PC-3 (cell line): ENCODE data around the gene PRR23C. TPM values are rescaled to one million over a fixed set of nuclear protein-coding genes. Genes with fewer than 3 reads are reported as not detected.
"Not testable (repeated sequence)": the region's sequence is repeated elsewhere in the genome, so short reads cannot be mapped to it uniquely, and the experiment has no call there.

Experiments used
- ATAC-seq: fragments of 200-7000 bp; cut with Tn5 transposase; 2 replicates; pipeline ENCODE4 v1.9.1; 2020; ENCODE audit warnings: mild to moderate bottlenecking, moderate library complexity
- BruUV-seq: library from RNA; stranded (reverse); fragments of 400-500 nt; replicated peaks from 2 replicates; lab custom pipeline; 2021; lab: Mats Ljungman, UMichigan
- CTCF ChIA-PET: fragments of 300-600 bp; sonication (Branson Sonifier 250); formaldehyde crosslinking; loops from one replicate; lab custom pipeline; 2022; ENCODE audit warnings: antibody characterized with exemption; lab: Charles Lee
- POLR2A ChIA-PET: fragments of 300-600 bp; sonication (Branson Sonifier 250); formaldehyde crosslinking; loops from one replicate; lab custom pipeline; 2022; ENCODE audit warnings: antibody characterized with exemption; ENCODE audit not compliant: unreplicated experiment; lab: Charles Lee
- DNase-seq: peaks from one replicate; pipeline ENCODE4 v3.0.0-alpha.2; 2015
- H2AFZ ChIP-seq: fragments of 300-600 bp; sonication (generic); 2 replicates; pipeline ENCODE4 v1.6.0; 2016; ENCODE audit warnings: antibody characterized with exemption, low read length
- H3F3A ChIP-seq: fragments of 300-600 bp; sonication (generic); one replicate; pipeline ENCODE4 v1.6.0; 2017; ENCODE audit warnings: antibody characterized with exemption, low read length, control low read depth, mild to moderate bottlenecking; ENCODE audit not compliant: unreplicated experiment
- H3K27ac ChIP-seq: fragments of 300-600 bp; sonication (generic); 2 replicates; pipeline ENCODE4 v1.5.1; 2016; ENCODE audit warnings: mild to moderate bottlenecking, low read length
- H3K27me3 ChIP-seq: fragments of 300-600 bp; sonication (generic); 2 replicates; pipeline ENCODE4 v1.6.1; 2016; ENCODE audit warnings: low read length, mixed read lengths
- H3K36me3 ChIP-seq: fragments of 300-600 bp; sonication (generic); 2 replicates; pipeline ENCODE4 v1.6.1; 2016; ENCODE audit warnings: low read depth, mixed run types, low read length, mixed read lengths
- H3K4me1 ChIP-seq: fragments of 300-600 bp; sonication (generic); 2 replicates; pipeline ENCODE4 v1.5.1; 2016; ENCODE audit warnings: low read length; ENCODE audit not compliant: insufficient read depth
- H3K4me2 ChIP-seq: fragments of 300-600 bp; sonication (generic); 2 replicates; pipeline ENCODE4 v1.6.0; 2016; ENCODE audit warnings: low read length
- H3K4me3 ChIP-seq: fragments of 300-600 bp; sonication (generic); 2 replicates; pipeline ENCODE4 v1.5.1; 2016; ENCODE audit warnings: mild to moderate bottlenecking, low read length, mixed read lengths
- H3K79me2 ChIP-seq: fragments of 300-600 bp; sonication (generic); 2 replicates; pipeline ENCODE4 v1.6.1; 2017; ENCODE audit warnings: low read length, mixed read lengths
- H3K9ac ChIP-seq: fragments of 300-600 bp; sonication (generic); 2 replicates; pipeline ENCODE4 v1.6.0; 2016; ENCODE audit warnings: mild to moderate bottlenecking, low read length
- H3K9me2 ChIP-seq: fragments of 300-600 bp; sonication (generic); replicated peaks from 2 replicates; pipeline ENCODE4 v1.6.1; 2016; ENCODE audit warnings: mixed run types, low read length, mixed read lengths
- H3K9me3 ChIP-seq: fragments of 300-600 bp; sonication (generic); 2 replicates; pipeline ENCODE4 v1.6.1; 2016; ENCODE audit warnings: low read length, mixed read lengths
- H4K20me1 ChIP-seq: fragments of 300-600 bp; sonication (generic); 2 replicates; pipeline ENCODE4 v1.6.1; 2016; ENCODE audit warnings: low read length, mixed read lengths
- CTCF ChIP-seq: fragments of 300-600 bp; sonication (generic); conservative IDR thresholded peaks from 2 replicates; pipeline ENCODE4 v1.5.1; 2017; ENCODE audit warnings: antibody characterized with exemption, low read depth, mild to moderate bottlenecking, low read length
- EZH2 ChIP-seq: fragments of 300-600 bp; sonication (generic); IDR thresholded peaks from one replicate; pipeline ENCODE4 v1.6.1; 2017; ENCODE audit warnings: antibody characterized with exemption, mild to moderate bottlenecking, low read length; ENCODE audit not compliant: unreplicated experiment
- EZH2phosphoT487 ChIP-seq: fragments of 300-600 bp; sonication (generic); IDR thresholded peaks from 2 replicates; pipeline ENCODE4 v1.6.1; 2018; ENCODE audit warnings: mild to moderate bottlenecking, antibody characterized with exemption, low read length, borderline replicate concordance
- intact Hi-C: fragments of 100-400 bp; cut with micrococcal nuclease; formaldehyde crosslinking; loops from 2 replicates; pipeline ENCODE4 v1.9.0; 2023
- total RNA-seq: library from RNA; depleted of rRNA; stranded (reverse); fragments of >200 nt; gene quantifications from 2 replicates; pipeline ENCODE4 v1.2.3, GENCODE V29; 2014

The PRR23C gene
- total RNA-seq, 1 experiment from 2014 or later, result not detected

GRCh38 chr3:139032326-139033002 is 12.2 kb downstream of the PRR23C start:
- Histone ChIP-seq H3K9me3 (no peaks in the 10 kb centered on the region), H3K27ac (no peak overlapping the region), H3K4me3 (no peak overlapping the region), H3K4me1 (no peaks in the 10 kb centered on the region), H3K27me3 (peaks cover 17% of the 10 kb centered on the region; the same call in 1 of the 2 replicates), H4K20me1 (no peaks in the 10 kb centered on the region), H3K4me2 (no peak overlapping the region), H3K36me3 (no peaks in the 10 kb centered on the region), H3K79me2 (no peaks in the 10 kb centered on the region), H3K9me2 (no peaks in the 10 kb centered on the region), H2AFZ (no peak overlapping the region), H3K9ac (no peak overlapping the region), H3F3A (no peaks in the 10 kb centered on the region)
- no peak for DNase-seq
- TF ChIP-seq CTCF (no peak), EZH2phosphoT487 (no peak), EZH2 (no peak)
- intact Hi-C loops, result loop anchor here (10.0 kb wide), 1 partner anchor 98 kb away; no protein-coding TSS in a partner anchor
- no peak for ATAC-seq
- CTCF ChIA-PET, result no interaction called here
- POLR2A ChIA-PET, result no interaction called here
- BruUV-seq, result no TSS peak

GRCh38 chr3:139030576-139030975 is 14.1 kb downstream of the PRR23C start:
- intact Hi-C loops, result loop anchor here (10.0 kb wide), 1 partner anchor 96 kb away; no protein-coding TSS in a partner anchor
- H3K27ac ChIP-seq, H3K79me2 ChIP-seq, H3K4me1 ChIP-seq, H3F3A ChIP-seq, DNase-seq, BruUV-seq, H3K4me3 ChIP-seq, H3K9ac ChIP-seq, H3K36me3 ChIP-seq, H4K20me1 ChIP-seq, H3K4me2 ChIP-seq, ATAC-seq, CTCF ChIA-PET, POLR2A ChIA-PET, H3K9me3 ChIP-seq, H3K9me2 ChIP-seq, H2AFZ ChIP-seq: not testable (repeated sequence)
- peaks cover 12% of the 10 kb centered on the region; the same call in 1 of the 2 replicates for H3K27me3 ChIP-seq

- ATAC-seq, result no peak
- no peak for DNase-seq
- Histone ChIP-seq H3K9me3 (no peaks in the 10 kb centered on the region), H3K4me3 (no peak overlapping the region), H3K9me2 (no peaks in the 10 kb centered on the region), H3K4me2 (no peak overlapping the region), H3K27me3 (no peaks in the 10 kb centered on the region), H4K20me1 (no peaks in the 10 kb centered on the region), H3K79me2 (no peaks in the 10 kb centered on the region), H3F3A (no peaks in the 10 kb centered on the region), H3K27ac (no peak overlapping the region), H3K4me1 (no peaks in the 10 kb centered on the region), H2AFZ (no peak overlapping the region), H3K9ac (no peak overlapping the region), H3K36me3 (no peaks in the 10 kb centered on the region)
- no peak for TF ChIP-seq CTCF
- TF ChIP-seq EZH2, result no peak
- no peak for TF ChIP-seq EZH2phosphoT487
- ChIA-PET CTCF (no interaction called here), POLR2A (no interaction called here)
- intact Hi-C loops, result no loop called here
- BruUV-seq, result no TSS peak
Observed at GRCh38 chr3:139024968-139025367, 19.7 kb downstream of the PRR23C start.
